H1 (cell line): ENCODE data around the gene TPPP.

Experiments
- CHD2 ChIP-seq: IDR thresholded peaks from 2 replicates; pipeline ENCODE4 v1.6.1; 2012; ENCODE audit warnings: low read length, improper control_type of control experiment
- EZH2 ChIP-seq: fragments of 200-600 bp; sonication (generic); IDR thresholded peaks from 2 replicates; pipeline ENCODE4 v1.7.1; 2012; ENCODE audit warnings: low read depth, mild to moderate bottlenecking, moderate library complexity, low read length, inconsistent platforms; ENCODE audit not compliant: severe bottlenecking
- FOSL1 ChIP-seq: IDR thresholded peaks from 2 replicates; pipeline ENCODE4 v1.6.1; 2011; ENCODE audit warnings: mild to moderate bottlenecking, low read depth, low read length, moderate library complexity; ENCODE audit not compliant: insufficient read depth
- POLR2AphosphoS5 ChIP-seq: IDR thresholded peaks from 2 replicates; pipeline ENCODE4 v1.6.1; 2011; ENCODE audit warnings: low read depth, low read length
- RAD21 ChIP-seq, 2 experiments: IDR thresholded peaks in 1 of 2; conservative IDR thresholded peaks in 1 of 2; 2 replicates each; pipeline ENCODE4 v1.6.1; 2011; ENCODE audit warnings: low read depth in 2 of 2, low read length in 2 of 2, improper control_type of control experiment in 1 of 2, inconsistent platforms in 1 of 2, mild to moderate bottlenecking in 1 of 2, moderate library complexity in 1 of 2
- SIN3A ChIP-seq, 2 experiments: IDR thresholded peaks in 1 of 2; conservative IDR thresholded peaks in 1 of 2; 2 replicates each; pipeline ENCODE4 v1.6.1; 2011 to 2012; ENCODE audit warnings: low read length in 2 of 2, improper control_type of control experiment in 1 of 2, low read depth in 1 of 2, mild to moderate bottlenecking in 1 of 2
- SP1 ChIP-seq: IDR thresholded peaks from 2 replicates; pipeline ENCODE4 v1.6.1; 2011; ENCODE audit warnings: low read depth, low read length
- TF ChIP-seq, protein P1 (sequence below), 3 experiments: IDR thresholded peaks; 1 replicate in 2 of 3; 2 replicates in 1 of 3; pipeline versions ENCODE4 v1.5.1 to v1.6.1; 2011; ENCODE audit warnings: low read length in 3 of 3, mild to moderate bottlenecking in 3 of 3, inconsistent platforms in 2 of 3, low read depth in 1 of 3, moderate library complexity in 1 of 3; ENCODE audit not compliant: insufficient read depth in 1 of 3; ENCODE audit errors: control extremely low read depth in 1 of 3

- TF ChIP-seq, protein P1, sequence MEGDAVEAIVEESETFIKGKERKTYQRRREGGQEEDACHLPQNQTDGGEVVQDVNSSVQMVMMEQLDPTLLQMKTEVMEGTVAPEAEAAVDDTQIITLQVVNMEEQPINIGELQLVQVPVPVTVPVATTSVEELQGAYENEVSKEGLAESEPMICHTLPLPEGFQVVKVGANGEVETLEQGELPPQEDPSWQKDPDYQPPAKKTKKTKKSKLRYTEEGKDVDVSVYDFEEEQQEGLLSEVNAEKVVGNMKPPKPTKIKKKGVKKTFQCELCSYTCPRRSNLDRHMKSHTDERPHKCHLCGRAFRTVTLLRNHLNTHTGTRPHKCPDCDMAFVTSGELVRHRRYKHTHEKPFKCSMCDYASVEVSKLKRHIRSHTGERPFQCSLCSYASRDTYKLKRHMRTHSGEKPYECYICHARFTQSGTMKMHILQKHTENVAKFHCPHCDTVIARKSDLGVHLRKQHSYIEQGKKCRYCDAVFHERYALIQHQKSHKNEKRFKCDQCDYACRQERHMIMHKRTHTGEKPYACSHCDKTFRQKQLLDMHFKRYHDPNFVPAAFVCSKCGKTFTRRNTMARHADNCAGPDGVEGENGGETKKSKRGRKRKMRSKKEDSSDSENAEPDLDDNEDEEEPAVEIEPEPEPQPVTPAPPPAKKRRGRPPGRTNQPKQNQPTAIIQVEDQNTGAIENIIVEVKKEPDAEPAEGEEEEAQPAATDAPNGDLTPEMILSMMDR (IDR thresholded peaks at IDR 0.05; ENCODE audit: control extremely low read depth in 1 of 3, insufficient read depth in 1 of 3, low read depth in 1 of 3, low read length in 3 of 3): no peak
- no peak for TF ChIP-seq SIN3A (conservative IDR thresholded peaks at IDR 0.05 in 1 of 2, IDR thresholded peaks at IDR 0.05 in 1 of 2; ENCODE audit: low read depth in 1 of 2, low read length in 2 of 2)
- TF ChIP-seq POLR2AphosphoS5: no peak
- TF ChIP-seq RAD21 (IDR thresholded peaks at IDR 0.05 in 1 of 2, conservative IDR thresholded peaks at IDR 0.05 in 1 of 2; ENCODE audit: low read depth in 2 of 2, low read length in 2 of 2): no peak
- TF ChIP-seq EZH2: no peak
- TF ChIP-seq FOSL1: no peak
- TF ChIP-seq CHD2: no peak
- no peak for TF ChIP-seq SP1
These were observed 68.8 kb downstream of the TPPP start for GRCh38 chr5:624118-624950.
